ENCODE measurements around the gene LLGL2.

DNA sequence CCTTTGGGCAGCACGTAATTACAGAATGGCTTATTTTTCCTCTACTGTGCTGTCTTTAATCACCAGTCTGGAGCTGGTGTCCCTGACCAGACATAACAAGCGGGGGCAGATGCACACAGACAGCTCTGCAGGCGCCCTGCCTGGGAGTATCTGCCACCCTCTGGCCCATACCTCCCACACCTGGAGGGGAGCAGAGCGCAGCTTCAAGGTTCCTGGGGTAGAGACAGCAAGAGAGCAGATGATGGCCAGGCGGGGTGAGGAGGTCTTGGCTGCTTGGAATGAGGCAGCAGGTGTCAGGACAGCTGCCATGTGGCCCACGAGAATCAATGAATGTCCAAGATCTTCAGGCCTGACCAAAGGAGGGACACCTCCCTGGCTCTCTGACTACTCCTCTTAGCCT lies 45.2 kb upstream of the LLGL2 start:
- TF ChIP-seq, protein P1, sequence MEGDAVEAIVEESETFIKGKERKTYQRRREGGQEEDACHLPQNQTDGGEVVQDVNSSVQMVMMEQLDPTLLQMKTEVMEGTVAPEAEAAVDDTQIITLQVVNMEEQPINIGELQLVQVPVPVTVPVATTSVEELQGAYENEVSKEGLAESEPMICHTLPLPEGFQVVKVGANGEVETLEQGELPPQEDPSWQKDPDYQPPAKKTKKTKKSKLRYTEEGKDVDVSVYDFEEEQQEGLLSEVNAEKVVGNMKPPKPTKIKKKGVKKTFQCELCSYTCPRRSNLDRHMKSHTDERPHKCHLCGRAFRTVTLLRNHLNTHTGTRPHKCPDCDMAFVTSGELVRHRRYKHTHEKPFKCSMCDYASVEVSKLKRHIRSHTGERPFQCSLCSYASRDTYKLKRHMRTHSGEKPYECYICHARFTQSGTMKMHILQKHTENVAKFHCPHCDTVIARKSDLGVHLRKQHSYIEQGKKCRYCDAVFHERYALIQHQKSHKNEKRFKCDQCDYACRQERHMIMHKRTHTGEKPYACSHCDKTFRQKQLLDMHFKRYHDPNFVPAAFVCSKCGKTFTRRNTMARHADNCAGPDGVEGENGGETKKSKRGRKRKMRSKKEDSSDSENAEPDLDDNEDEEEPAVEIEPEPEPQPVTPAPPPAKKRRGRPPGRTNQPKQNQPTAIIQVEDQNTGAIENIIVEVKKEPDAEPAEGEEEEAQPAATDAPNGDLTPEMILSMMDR (IDR thresholded peaks at IDR 0.05), result no peak
- no peak for TF ChIP-seq EZH2phosphoT487 (IDR thresholded peaks at IDR 0.05)
- no peak for TF ChIP-seq EZH2 (IDR thresholded peaks at IDR 0.05)

All from neural progenitor cell (in vitro differentiated cells).